ENCODE data around the gene PMEL. TPM values are rescaled to one million over a fixed set of nuclear protein-coding genes. Genes with fewer than 3 reads are reported as not detected.
A peak's percentile ranks its signal among the peaks of the same experiment; 100 is the strongest.

Gene PMEL
- total and polyA plus RNA-seq, 9 of the 15 experiments (the other 6 are each of a cell fraction or from before 2014, with no cell fraction given) = 0.36 to 2.0 (median 0.98) TPM

- no peak for TF ChIP-seq CGGBP1 (CRISPR knock-in tag; IDR thresholded peaks at IDR 0.05)
- peak; percentile 37; the same call in 1 of the 2 replicates for TF ChIP-seq ZEB2 (IDR thresholded peaks at IDR 0.05)
- TF ChIP-seq TBL1XR1 (IDR thresholded peaks at IDR 0.05; ENCODE audit: low read length in 2 of 2) = peak in 1 of 2 experiments; percentile 59; a peak in 2 of 4 replicates
- no peak for TF ChIP-seq PBX2 (CRISPR knock-in tag; IDR thresholded peaks at IDR 0.05; ENCODE audit: low read depth)
- TF ChIP-seq PBX2 (tag; conservative IDR thresholded peaks at IDR 0.05; ENCODE audit: low read depth) = peak; percentile 57; the same call in 1 of the 2 replicates
- peak; percentile 82 for TF ChIP-seq MEIS2 (IDR thresholded peaks at IDR 0.05; ENCODE audit: partially characterized antibody)
- TF ChIP-seq SMAD4 (CRISPR knock-in tag; conservative IDR thresholded peaks at IDR 0.05) = peak; percentile 57
- TF ChIP-seq EP300 (IDR thresholded peaks at IDR 0.05; ENCODE audit: low read length) = peak; percentile 75
- TF ChIP-seq ZSCAN32 (CRISPR knock-in tag; IDR thresholded peaks at IDR 0.05) = no peak
- TF ChIP-seq ZNF696 (CRISPR knock-in tag; conservative IDR thresholded peaks at IDR 0.05) = no peak
- no peak for TF ChIP-seq ZNF134 (CRISPR knock-in tag; conservative IDR thresholded peaks at IDR 0.05)
- TF ChIP-seq ELK1 (CRISPR knock-in tag; IDR thresholded peaks at IDR 0.05) = no peak
- TF ChIP-seq GABPB1 (CRISPR knock-in tag; IDR thresholded peaks at IDR 0.05) = no peak
- peak; percentile 61; the same call in 1 of the 2 replicates for TF ChIP-seq NR2C1 (IDR thresholded peaks at IDR 0.05)
- TF ChIP-seq NR2C1 (tag; IDR thresholded peaks at IDR 0.05) = peak; percentile 93
- peak in 1 of 2 experiments; percentile 25; a peak in 1 of 4 replicates for TF ChIP-seq MAZ (CRISPR knock-in tag; conservative IDR thresholded peaks at IDR 0.05 in 1 of 2, IDR thresholded peaks at IDR 0.05 in 1 of 2)
- no peak for TF ChIP-seq ZNF24 (IDR thresholded peaks at IDR 0.05)
- TF ChIP-seq SOX6 (IDR thresholded peaks at IDR 0.05) = peak; percentile 91
- TF ChIP-seq JUN (IDR thresholded peaks at IDR 0.05; ENCODE audit: borderline replicate concordance, low read depth, low read length) = peak; percentile 47; the same call in 1 of the 2 replicates
- no peak for TF ChIP-seq JUN (CRISPR knock-in tag; IDR thresholded peaks at IDR 0.05; ENCODE audit: borderline replicate concordance)
- TF ChIP-seq TRIM24 (IDR thresholded peaks at IDR 0.05) = peak in 1 of 2 experiments; percentile 44; a peak in 1 of 4 replicates
- TF ChIP-seq GMEB1 (CRISPR knock-in tag; IDR thresholded peaks at IDR 0.05) = no peak
- peak; percentile 91 for TF ChIP-seq TEAD4 (IDR thresholded peaks at IDR 0.05; ENCODE audit: low read length)
- TF ChIP-seq TEAD4 (CRISPR knock-in tag; IDR thresholded peaks at IDR 0.05; ENCODE audit: borderline replicate concordance) = no peak
Observed at GRCh38 chr12:56010111-56010570, 44.3 kb upstream of the PMEL start (continued).
